ENCODE results near the gene SLFN12L.

- TF ChIP-seq, protein P1, sequence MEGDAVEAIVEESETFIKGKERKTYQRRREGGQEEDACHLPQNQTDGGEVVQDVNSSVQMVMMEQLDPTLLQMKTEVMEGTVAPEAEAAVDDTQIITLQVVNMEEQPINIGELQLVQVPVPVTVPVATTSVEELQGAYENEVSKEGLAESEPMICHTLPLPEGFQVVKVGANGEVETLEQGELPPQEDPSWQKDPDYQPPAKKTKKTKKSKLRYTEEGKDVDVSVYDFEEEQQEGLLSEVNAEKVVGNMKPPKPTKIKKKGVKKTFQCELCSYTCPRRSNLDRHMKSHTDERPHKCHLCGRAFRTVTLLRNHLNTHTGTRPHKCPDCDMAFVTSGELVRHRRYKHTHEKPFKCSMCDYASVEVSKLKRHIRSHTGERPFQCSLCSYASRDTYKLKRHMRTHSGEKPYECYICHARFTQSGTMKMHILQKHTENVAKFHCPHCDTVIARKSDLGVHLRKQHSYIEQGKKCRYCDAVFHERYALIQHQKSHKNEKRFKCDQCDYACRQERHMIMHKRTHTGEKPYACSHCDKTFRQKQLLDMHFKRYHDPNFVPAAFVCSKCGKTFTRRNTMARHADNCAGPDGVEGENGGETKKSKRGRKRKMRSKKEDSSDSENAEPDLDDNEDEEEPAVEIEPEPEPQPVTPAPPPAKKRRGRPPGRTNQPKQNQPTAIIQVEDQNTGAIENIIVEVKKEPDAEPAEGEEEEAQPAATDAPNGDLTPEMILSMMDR (IDR thresholded peaks at IDR 0.05) = no peak
- TF ChIP-seq POLR2A (IDR thresholded peaks at IDR 0.05) = no peak
Observed at GRCh38 chr17:35468475-35468874, 69.0 kb downstream of the SLFN12L start.
